Measurements from ENCODE around the gene CEBPB.

The CEBPB gene

GRCh38 chr20:50188879-50189680, 1.6 kb upstream of the CEBPB start:
- TF ChIP-seq POLR2AphosphoS5 (IDR thresholded peaks at IDR 0.05; ENCODE audit: low read depth, low read length), result no peak
- no peak for TF ChIP-seq TAF1 (IDR thresholded peaks at IDR 0.05; ENCODE audit: borderline replicate concordance, low read depth, low read length)
- TF ChIP-seq POLR2A (IDR thresholded peaks at IDR 0.05; ENCODE audit: low read depth, low read length), result no peak
- no peak for FAIRE-seq
- DNase-seq (ENCODE audit: insufficient read length), result no peak

- no peak for FAIRE-seq
- TF ChIP-seq POLR2A (IDR thresholded peaks at IDR 0.05; ENCODE audit: low read depth, low read length), result no peak
- no peak for TF ChIP-seq POLR2AphosphoS5 (IDR thresholded peaks at IDR 0.05; ENCODE audit: low read depth, low read length)
- TF ChIP-seq TAF1 (IDR thresholded peaks at IDR 0.05; ENCODE audit: borderline replicate concordance, low read depth, low read length), result no peak
- DNase-seq (ENCODE audit: insufficient read length), result no peak
Measured at GRCh38 chr20:50189681-50190250, 864 bp upstream of the CEBPB start.

- DNase-seq (ENCODE audit: insufficient read length), result no peak
- TF ChIP-seq POLR2AphosphoS5 (IDR thresholded peaks at IDR 0.05; ENCODE audit: low read depth, low read length), result no peak
- no peak for TF ChIP-seq TAF1 (IDR thresholded peaks at IDR 0.05; ENCODE audit: borderline replicate concordance, low read depth, low read length)
- no peak for TF ChIP-seq POLR2A (IDR thresholded peaks at IDR 0.05; ENCODE audit: low read depth, low read length)
- no peak for FAIRE-seq
Measured at GRCh38 chr20:50191065-50191543, 474 bp downstream of the CEBPB start.

GRCh38 chr20:50191544-50192363, 1.1 kb downstream of the CEBPB start:
- peak; percentile 58 for FAIRE-seq
- peak; percentile 51 for DNase-seq (ENCODE audit: insufficient read length)
- TF ChIP-seq TAF1 (IDR thresholded peaks at IDR 0.05; ENCODE audit: borderline replicate concordance, low read depth, low read length) (no peak), POLR2A (IDR thresholded peaks at IDR 0.05; ENCODE audit: low read depth, low read length) (no peak), POLR2AphosphoS5 (IDR thresholded peaks at IDR 0.05; ENCODE audit: low read depth, low read length) (no peak)

- DNase-seq (ENCODE audit: insufficient read length), result peak; percentile 76
- peak; percentile 27 for FAIRE-seq
- TF ChIP-seq POLR2A (IDR thresholded peaks at IDR 0.05; ENCODE audit: low read depth, low read length) (no peak), POLR2AphosphoS5 (IDR thresholded peaks at IDR 0.05; ENCODE audit: low read depth, low read length) (no peak), TAF1 (IDR thresholded peaks at IDR 0.05; ENCODE audit: borderline replicate concordance, low read depth, low read length) (no peak)
Measured at GRCh38 chr20:50192364-50193198, 2.0 kb downstream of the CEBPB start.

GRCh38 chr20:50193199-50193835, 2.7 kb downstream of the CEBPB start:
- TF ChIP-seq POLR2AphosphoS5 (IDR thresholded peaks at IDR 0.05; ENCODE audit: low read depth, low read length) (no peak), TAF1 (IDR thresholded peaks at IDR 0.05; ENCODE audit: borderline replicate concordance, low read depth, low read length) (no peak), POLR2A (IDR thresholded peaks at IDR 0.05; ENCODE audit: low read depth, low read length) (no peak)
- FAIRE-seq (no peak), DNase-seq (ENCODE audit: insufficient read length) (no peak)

GRCh38 chr20:50193836-50194421, 3.3 kb downstream of the CEBPB start:
- DNase-seq (ENCODE audit: insufficient read length) (no peak), FAIRE-seq (no peak)
- TF ChIP-seq TAF1 (IDR thresholded peaks at IDR 0.05; ENCODE audit: borderline replicate concordance, low read depth, low read length) (no peak), POLR2A (IDR thresholded peaks at IDR 0.05; ENCODE audit: low read depth, low read length) (no peak)

GRCh38 chr20:50194422-50194830, 3.8 kb downstream of the CEBPB start:
- no peak for FAIRE-seq

GRCh38 chr20:50194831-50195523, 4.3 kb downstream of the CEBPB start:
- FAIRE-seq (no peak), DNase-seq (ENCODE audit: insufficient read length) (no peak)
- no peak for TF ChIP-seq POLR2A (IDR thresholded peaks at IDR 0.05; ENCODE audit: low read depth, low read length)
- TF ChIP-seq TAF1 (IDR thresholded peaks at IDR 0.05; ENCODE audit: borderline replicate concordance, low read depth, low read length), result no peak
- TF ChIP-seq POLR2AphosphoS5 (IDR thresholded peaks at IDR 0.05; ENCODE audit: low read depth, low read length), result no peak

More at GRCh38 chr20:50194422-50194830, 3.8 kb downstream of the CEBPB start:
- DNase-seq (ENCODE audit: insufficient read length), result no peak
- TF ChIP-seq TAF1 (IDR thresholded peaks at IDR 0.05; ENCODE audit: borderline replicate concordance, low read depth, low read length) (no peak), POLR2AphosphoS5 (IDR thresholded peaks at IDR 0.05; ENCODE audit: low read depth, low read length) (no peak), POLR2A (IDR thresholded peaks at IDR 0.05; ENCODE audit: low read depth, low read length) (no peak)

Measured in GM12892 (cell line).